Activated CD4-positive, CD25-positive, alpha-beta regulatory T cell treated with anti-CD3 and anti-CD28 coated beads, Interleukin-2, amount 50 U/mL, for 24 hours (primary cell): ENCODE measurements around the gene PODNL1.

ENCODE experiments used
- ATAC-seq, 2 donors: fragments of 150-1000 bp; cut with Tn5 transposase; one replicate each; pipeline ENCODE4 v1.10.0; 2021; ENCODE audit warnings: mild to moderate bottlenecking in 1 of 2, moderate library complexity in 1 of 2

PODNL1 gene

DNA sequence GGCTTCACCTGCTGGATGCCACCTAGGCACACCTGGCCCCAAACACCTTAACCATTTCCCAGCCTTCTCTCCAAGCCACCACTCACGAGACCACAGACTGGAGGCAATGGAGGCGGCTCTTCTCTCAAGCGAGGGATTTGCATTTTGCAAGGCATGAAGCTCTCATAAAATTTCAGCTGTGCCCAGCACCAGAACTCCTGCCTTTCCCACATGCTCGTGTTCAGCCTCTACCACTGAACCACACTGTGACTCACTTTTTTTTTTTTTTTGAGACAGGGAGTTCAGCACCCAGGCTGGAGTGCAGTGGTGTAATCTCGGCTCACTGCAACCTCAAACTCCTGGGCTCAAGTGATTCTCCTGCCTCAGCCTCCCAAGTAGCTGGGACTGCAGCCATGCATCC is 50.7 kb downstream of the PODNL1 start:
- ATAC-seq, result no peak

DNA sequence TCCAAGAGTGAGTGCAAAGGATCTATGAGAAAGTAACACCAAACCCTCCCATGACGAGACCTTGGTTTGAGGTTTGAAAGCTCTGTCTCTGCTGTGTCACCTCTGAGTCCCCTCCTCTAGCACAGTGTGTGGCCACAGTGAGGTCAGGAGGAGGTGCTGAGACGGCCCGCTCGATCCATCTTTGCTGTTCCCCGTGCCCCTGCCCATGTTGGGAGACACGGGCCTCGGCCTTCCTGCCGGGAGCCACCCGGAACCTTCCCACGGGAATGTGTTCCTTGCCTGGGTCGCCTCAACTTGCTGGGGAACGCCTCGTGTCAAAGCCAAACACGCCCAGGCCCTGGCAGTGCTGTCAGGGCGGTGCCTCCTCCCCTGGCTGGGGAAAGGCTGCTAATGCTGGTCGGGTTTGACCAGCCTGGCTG is 51.2 kb downstream of the PODNL1 start:
- peak in 1 of 2 donors; percentile 32 for ATAC-seq

DNA sequence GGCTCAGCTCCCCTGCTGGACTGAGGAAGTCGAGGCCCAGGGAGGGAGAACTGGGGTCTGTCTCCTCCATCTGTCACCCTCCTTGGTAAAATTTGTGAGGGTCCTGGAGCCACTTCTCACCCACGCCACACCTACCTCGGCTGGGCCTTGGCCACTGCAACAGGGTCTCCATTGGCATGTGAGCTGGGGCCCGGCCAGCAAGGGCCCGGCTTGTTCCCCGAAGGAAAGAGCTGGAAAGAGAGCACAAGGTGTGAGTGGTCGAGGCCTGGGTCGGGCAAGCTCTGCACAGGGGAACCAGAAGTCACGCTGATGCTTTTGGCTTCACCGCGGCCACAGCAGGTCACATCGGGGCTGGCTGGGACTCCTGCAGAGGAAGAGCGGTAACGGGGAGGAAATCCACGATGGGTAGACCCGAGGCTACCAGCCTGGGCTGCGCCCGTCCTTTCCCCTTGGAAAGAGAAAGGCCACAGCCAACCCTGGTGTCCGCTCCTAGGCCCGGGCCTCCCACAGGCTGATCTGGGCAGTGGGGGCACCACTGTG is 52.3 kb downstream of the PODNL1 start:
- no peak for ATAC-seq

DNA sequence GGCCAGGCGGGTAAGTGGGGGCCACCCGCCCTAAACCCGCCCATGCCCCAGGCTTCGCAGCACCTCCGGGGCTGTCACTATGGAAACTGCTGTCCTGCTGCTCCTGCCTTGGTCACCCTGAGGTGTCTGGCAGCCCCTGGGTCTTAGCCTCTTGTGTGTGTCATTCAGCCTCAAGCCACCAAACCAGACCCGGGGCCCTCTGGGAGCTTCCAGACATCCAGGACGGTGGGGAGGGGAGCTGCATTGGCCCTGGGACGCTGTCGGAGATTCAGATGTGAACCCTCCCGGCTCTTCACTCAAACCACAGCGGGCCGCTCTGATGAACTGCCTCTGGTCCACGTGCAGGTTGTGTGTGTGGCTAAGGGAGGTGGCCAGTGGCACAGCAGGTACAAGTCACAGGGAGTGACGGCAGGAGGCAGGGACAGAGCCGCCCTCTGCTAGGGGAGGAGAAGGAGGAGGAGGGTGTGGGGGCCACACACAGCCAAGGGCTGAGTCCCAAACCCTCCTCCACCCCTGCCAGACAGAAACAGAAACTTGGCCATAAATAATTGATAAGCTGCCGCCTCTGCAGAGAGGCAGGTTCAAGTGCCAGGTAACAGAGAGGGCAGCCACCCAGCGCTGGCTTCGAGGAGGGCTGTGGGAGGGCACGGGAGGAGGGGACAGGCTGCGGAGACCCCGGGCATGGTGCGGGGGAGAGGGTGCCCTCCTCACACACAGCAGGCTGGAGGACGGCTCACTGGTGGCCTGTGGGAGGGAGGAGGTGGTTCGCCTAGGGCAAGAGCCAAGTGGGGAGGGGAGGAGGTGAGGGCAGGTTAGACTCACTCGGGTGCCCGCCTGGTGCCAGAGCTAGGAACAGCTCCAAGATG is 53.3 kb downstream of the PODNL1 start:
- ATAC-seq, result no peak

DNA sequence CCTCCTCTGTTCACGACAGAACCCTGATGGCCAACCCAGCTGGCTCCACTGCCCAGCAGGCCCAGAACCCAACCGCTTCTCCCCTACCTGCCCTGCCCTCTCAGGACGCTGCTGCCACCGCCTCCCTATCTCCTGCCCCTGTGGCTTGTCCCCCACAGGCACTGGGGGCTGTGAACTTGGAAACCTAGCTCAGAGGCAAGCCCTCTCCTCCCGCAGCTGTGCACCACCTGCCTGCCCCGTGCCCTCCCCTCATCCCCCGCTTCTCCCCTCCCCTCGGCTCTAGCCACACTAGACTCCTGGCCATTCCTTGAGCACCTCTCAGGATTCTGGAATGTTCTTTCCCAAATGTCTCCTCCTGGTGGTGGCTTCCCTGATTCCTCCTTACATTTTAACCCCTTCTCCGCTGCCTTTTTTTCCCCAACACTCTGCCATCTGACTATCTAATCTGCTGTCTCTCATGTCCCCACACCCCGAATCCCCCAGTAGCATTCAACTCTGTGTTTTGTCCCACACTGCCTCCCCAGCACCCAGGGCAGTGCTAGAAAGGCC is 54.6 kb downstream of the PODNL1 start:
- ATAC-seq, result no peak

DNA sequence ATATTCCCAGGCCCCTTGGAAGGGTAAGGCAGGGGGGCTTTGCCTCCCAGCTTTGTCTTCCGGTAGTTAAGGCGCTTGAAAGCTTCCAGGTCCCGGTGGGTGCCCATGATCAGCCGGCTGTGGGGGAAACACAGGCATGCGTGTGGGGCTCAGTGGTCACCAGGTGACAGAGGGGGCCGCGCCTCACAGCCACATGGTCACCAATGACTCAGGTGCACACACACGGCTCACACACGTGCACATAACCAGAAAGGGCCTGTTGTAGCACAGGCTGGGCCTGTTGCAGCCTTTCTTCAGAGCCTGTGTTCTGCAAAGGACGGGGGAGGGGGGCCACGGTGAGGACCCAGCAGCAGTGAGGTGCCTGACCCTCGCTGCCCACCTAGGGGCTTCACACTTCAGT is 55.4 kb downstream of the PODNL1 start:
- no peak for ATAC-seq

DNA sequence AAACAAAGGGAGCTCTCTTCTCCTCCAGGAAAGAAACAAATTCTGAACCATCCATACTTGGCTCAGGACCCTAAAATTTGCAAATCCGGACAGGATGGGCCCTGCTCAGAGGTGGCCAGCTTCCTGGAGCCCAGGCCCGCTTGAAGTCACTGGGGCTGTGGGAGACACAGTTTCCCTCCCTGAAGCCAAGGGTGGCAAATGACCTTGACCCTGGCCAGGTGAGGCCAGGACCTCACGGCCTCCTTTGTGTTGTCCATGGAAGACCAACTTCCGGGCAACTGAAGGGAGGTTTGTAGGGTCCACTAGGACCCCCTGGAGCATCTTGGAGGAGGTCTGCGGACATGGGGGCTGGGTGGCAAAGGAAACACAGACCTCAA is 55.8 kb downstream of the PODNL1 start:
- ATAC-seq, result no peak

DNA sequence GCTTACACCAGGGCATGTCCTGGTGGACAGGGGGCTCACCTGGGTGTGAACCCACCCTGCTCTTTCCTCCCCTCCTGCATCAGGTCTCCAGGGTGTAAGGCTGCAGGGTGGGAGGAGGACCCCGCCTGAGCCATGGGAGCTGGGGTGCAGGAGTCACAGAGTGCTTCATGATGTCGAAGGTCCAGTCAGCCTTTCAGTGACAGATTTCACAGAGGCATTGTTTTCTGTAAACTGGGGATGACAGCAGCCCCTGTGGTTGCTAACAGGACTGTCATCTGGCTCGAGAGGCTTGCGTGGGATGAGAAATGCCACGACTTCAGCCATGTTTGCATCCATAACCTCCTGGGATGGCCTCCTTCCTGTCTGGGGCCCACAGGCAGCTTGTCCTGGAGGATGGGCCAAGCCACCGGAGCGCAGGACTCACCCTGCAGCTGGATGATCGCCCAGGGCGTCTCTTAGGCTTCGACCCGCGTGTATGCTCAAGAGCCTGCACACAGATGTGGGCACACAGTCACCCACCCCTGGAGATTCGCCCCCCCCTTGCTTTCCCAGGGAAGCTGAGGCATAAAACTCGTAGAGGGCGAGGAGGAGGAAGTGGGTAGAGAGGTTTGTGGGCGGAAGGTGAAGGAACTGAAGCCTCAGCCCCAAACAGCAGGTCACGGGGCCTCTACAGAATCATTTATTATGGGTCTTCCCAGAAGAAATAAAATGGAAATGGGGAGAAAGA is 56.4 kb downstream of the PODNL1 start:
- ATAC-seq, result peak; percentile 9 to 18

DNA sequence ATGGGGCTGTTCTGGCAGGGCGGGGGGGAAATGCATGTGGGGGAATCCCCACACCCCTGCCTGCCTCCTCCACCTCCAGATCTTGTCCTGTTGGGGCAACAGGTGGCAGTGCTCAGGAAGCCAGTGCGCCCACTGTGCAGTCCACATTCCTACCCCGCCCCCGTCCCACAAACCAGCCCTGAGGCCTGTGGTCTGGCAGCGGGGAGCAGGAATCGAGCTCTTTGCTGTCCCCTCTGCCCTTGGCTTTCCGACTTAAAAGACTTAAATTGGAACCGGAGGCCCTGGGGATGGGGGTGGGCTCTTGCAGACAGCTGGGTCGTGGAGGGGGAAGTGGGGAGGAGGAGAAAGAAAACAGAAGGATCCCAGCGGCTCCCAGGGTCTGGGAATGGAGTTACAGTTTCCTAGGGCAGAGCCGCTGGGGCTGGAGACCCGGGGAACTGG is 56.9 kb downstream of the PODNL1 start:
- no peak for ATAC-seq
